ENCODE measurements around the gene AP5Z1. TPM values are rescaled to one million over a fixed set of nuclear protein-coding genes. Genes with fewer than 3 reads are reported as not detected.

AP5Z1 gene
- total RNA-seq, 1 experiment from 2014 or later: 66.8 TPM

- no peak for TF ChIP-seq CTCF (IDR thresholded peaks at IDR 0.05; ENCODE audit: insufficient read depth in 1 of 2, low read depth in 1 of 2, low read length in 1 of 2, severe bottlenecking in 1 of 2, unreplicated experiment in 1 of 2)
- H3K27ac Mint-ChIP-seq (ENCODE audit: unreplicated experiment): no peak overlapping the region
- no peaks in the 10 kb centered on the region for H3K9me3 ChIP-seq
- peaks cover 89% of the 10 kb centered on the region for H3K36me3 Mint-ChIP-seq (ENCODE audit: insufficient read depth, unreplicated experiment)
- H3K4me3 Mint-ChIP-seq (ENCODE audit: unreplicated experiment): no peak overlapping the region
- no peaks in the 10 kb centered on the region for H3K9me3 Mint-ChIP-seq (ENCODE audit: unreplicated experiment)
- no peak overlapping the region for H3K4me3 ChIP-seq (ENCODE audit: low read depth, low read length)
- no peaks in the 10 kb centered on the region for H3K27me3 Mint-ChIP-seq (ENCODE audit: insufficient read depth, unreplicated experiment)
- H3K36me3 ChIP-seq (ENCODE audit: control insufficient read depth, insufficient read depth, low read length): peaks cover 4% of the 10 kb centered on the region
- no peaks in the 10 kb centered on the region for H3K27me3 ChIP-seq (replicated peaks; ENCODE audit: control insufficient read depth, insufficient read depth, low read length)
- POLR2A ChIA-PET: no interaction called here
- no TSS peak for BruUV-seq (replicated peaks)
- H3K4me1 Mint-ChIP-seq (ENCODE audit: low read depth, unreplicated experiment): peaks cover 3% of the 10 kb centered on the region
- CTCF ChIA-PET: interaction anchor here (0.6 kb wide), 1 partner anchor 16 kb away, joined by 3 read pairs; no protein-coding TSS in a partner anchor
- intact Hi-C loops (cut with micrococcal nuclease; ENCODE audit: unreplicated experiment): loop anchor here (5.0 kb wide), 1 partner anchor 67 kb away; the partner anchor contains the start of gene FOXK1
- no peak for DNase-seq
- peaks cover 14% of the 10 kb centered on the region for H3K4me1 ChIP-seq
Measured at GRCh38 chr7:4749798-4750197, 25.6 kb upstream of the AP5Z1 start.

GRCh38 chr7:4751398-4751947, 23.9 kb upstream of the AP5Z1 start:
- ChIA-PET CTCF (interaction anchor here (0.6 to 1.1 kb wide), 2 partner anchors 25 to 323 kb away, joined by 3 to 6 read pairs; no protein-coding TSS in a partner anchor), POLR2A (no interaction called here)
- H3K27me3 ChIP-seq (replicated peaks; ENCODE audit: control insufficient read depth, insufficient read depth, low read length): no peaks in the 10 kb centered on the region
- no peaks in the 10 kb centered on the region for H3K27me3 Mint-ChIP-seq (ENCODE audit: insufficient read depth, unreplicated experiment)
- no TSS peak for BruUV-seq (replicated peaks)
- no peaks in the 10 kb centered on the region for H3K9me3 Mint-ChIP-seq (ENCODE audit: unreplicated experiment)
- no peaks in the 10 kb centered on the region for H3K4me1 Mint-ChIP-seq (ENCODE audit: low read depth, unreplicated experiment)
- H3K4me3 ChIP-seq (ENCODE audit: low read depth, low read length): no peak overlapping the region
- no peaks in the 10 kb centered on the region for H3K9me3 ChIP-seq
- H3K27ac Mint-ChIP-seq (ENCODE audit: unreplicated experiment): no peak overlapping the region
- H3K36me3 Mint-ChIP-seq (ENCODE audit: insufficient read depth, unreplicated experiment): peaks cover 84% of the 10 kb centered on the region
- intact Hi-C loops (cut with micrococcal nuclease; ENCODE audit: unreplicated experiment): loop anchor here (5.0 kb wide), 1 partner anchor 69 kb away; the partner anchor contains the start of gene FOXK1
- DNase-seq: no peak
- TF ChIP-seq CTCF (IDR thresholded peaks at IDR 0.05; ENCODE audit: insufficient read depth in 1 of 2, low read depth in 1 of 2, low read length in 1 of 2, severe bottlenecking in 1 of 2, unreplicated experiment in 1 of 2): no peak
- no peak overlapping the region for H3K4me3 Mint-ChIP-seq (ENCODE audit: unreplicated experiment)
- 0 out of 2 replicates have a peak, but pooled peaks cover 4% of the 10 kb centered on the region for H3K4me1 ChIP-seq
- H3K36me3 ChIP-seq (ENCODE audit: control insufficient read depth, insufficient read depth, low read length): peaks cover 6% of the 10 kb centered on the region

- Mint-ChIP-seq H3K4me3 (ENCODE audit: unreplicated experiment) (no peak overlapping the region), H3K4me1 (ENCODE audit: low read depth, unreplicated experiment) (no peaks in the 10 kb centered on the region), H3K27me3 (ENCODE audit: insufficient read depth, unreplicated experiment) (no peaks in the 10 kb centered on the region), H3K27ac (ENCODE audit: unreplicated experiment) (no peak overlapping the region), H3K36me3 (ENCODE audit: insufficient read depth, unreplicated experiment) (peaks cover 84% of the 10 kb centered on the region), H3K9me3 (ENCODE audit: unreplicated experiment) (no peaks in the 10 kb centered on the region)
- DNase-seq: peak; percentile 74 to 86
- BruUV-seq (replicated peaks): no TSS peak
- peak; percentile 81 to 93 for TF ChIP-seq CTCF (IDR thresholded peaks at IDR 0.05; ENCODE audit: insufficient read depth in 1 of 2, low read depth in 1 of 2, low read length in 1 of 2, severe bottlenecking in 1 of 2, unreplicated experiment in 1 of 2)
- Histone ChIP-seq H3K4me3 (ENCODE audit: low read depth, low read length) (no peak overlapping the region), H3K36me3 (ENCODE audit: control insufficient read depth, insufficient read depth, low read length) (peaks cover 4% of the 10 kb centered on the region), H3K9me3 (no peaks in the 10 kb centered on the region), H3K27me3 (replicated peaks; ENCODE audit: control insufficient read depth, insufficient read depth, low read length) (no peaks in the 10 kb centered on the region), H3K4me1 (0 out of 2 replicates have a peak, but pooled peaks cover 4% of the 10 kb centered on the region)
- ChIA-PET CTCF (interaction anchor here (0.6 kb wide), 1 partner anchor 49 kb away, joined by 5 read pairs; no protein-coding TSS in a partner anchor), POLR2A (no interaction called here)
- intact Hi-C loops (cut with micrococcal nuclease; ENCODE audit: unreplicated experiment): loop anchor here (1.0 to 5.0 kb wide), 2 partner anchors 72 to 113 kb away; partner anchors contain the start of gene FOXK1
Measured at GRCh38 chr7:4753598-4754432, 21.6 kb upstream of the AP5Z1 start.

Measured in Caco-2 (cell line).